SK-N-SH treated with all-trans-retinoic acid at 6 μM for 48 hours (cell line): ENCODE data around the gene ETFRF1.

Experiments used
- CREB5 ChIP-seq: fragments of 250-450 bp; sonication (Bioruptor Pico); IDR thresholded peaks from 2 replicates; pipeline ENCODE4 v1.5.1; 2020; ENCODE audit warnings: low read depth, mild to moderate bottlenecking, moderate library complexity
- CSRNP3 ChIP-seq: fragments of 250-450 bp; sonication (Bioruptor Pico); IDR thresholded peaks from 2 replicates; pipeline ENCODE4 v1.5.1; 2021; ENCODE audit warnings: mild to moderate bottlenecking, moderate library complexity
- GLIS3 ChIP-seq: fragments of 250-450 bp; sonication (Bioruptor Pico); IDR thresholded peaks from 2 replicates; pipeline ENCODE4 v1.5.0; 2020; ENCODE audit warnings: mild to moderate bottlenecking, moderate library complexity
- ISL1 ChIP-seq: fragments of 250-450 bp; sonication (Bioruptor Pico); IDR thresholded peaks from 2 replicates; pipeline ENCODE4 v2.1.2; 2022; ENCODE audit warnings: mild to moderate bottlenecking, moderate library complexity
- PATZ1 ChIP-seq: fragments of 250-450 bp; sonication (Bioruptor Pico); IDR thresholded peaks from 2 replicates; pipeline ENCODE4 v1.8.0; 2020; ENCODE audit warnings: mild to moderate bottlenecking, moderate library complexity, borderline replicate concordance
- TCF4 ChIP-seq: fragments of 250-450 bp; sonication (Bioruptor Pico); IDR thresholded peaks from 2 replicates; pipeline ENCODE4 v1.8.0; 2021; ENCODE audit warnings: mild to moderate bottlenecking, moderate library complexity, borderline replicate concordance
- TOX ChIP-seq: fragments of 250-450 bp; sonication (Bioruptor Pico); IDR thresholded peaks from 2 replicates; pipeline ENCODE4 v1.8.0; 2021; ENCODE audit warnings: mild to moderate bottlenecking, moderate library complexity, borderline replicate concordance
- ZFP3 ChIP-seq: fragments of 250-450 bp; sonication (Bioruptor Pico); IDR thresholded peaks from 2 replicates; pipeline ENCODE4 v1.5.0; 2020; ENCODE audit warnings: mild to moderate bottlenecking, moderate library complexity
- ZNF565 ChIP-seq: fragments of 450-650 bp; formaldehyde crosslinking; conservative IDR thresholded peaks from 2 replicates; pipeline ENCODE4 v1.5.0; 2020; ENCODE audit warnings: low read depth, mild to moderate bottlenecking, moderate library complexity

GRCh38 chr12:25194214-25194613 lies 823 bp upstream of the ETFRF1 start:
- TF ChIP-seq CSRNP3 (CRISPR knock-in tag) (peak; percentile 60; the same call in 1 of the 2 replicates), PATZ1 (CRISPR knock-in tag) (no peak), ISL1 (CRISPR knock-in tag) (peak; percentile 70), TOX (CRISPR knock-in tag) (no peak), TCF4 (CRISPR knock-in tag) (no peak; the same call in none of the 2 replicates), ZNF565 (CRISPR knock-in tag) (no peak), ZFP3 (CRISPR knock-in tag) (no peak), GLIS3 (CRISPR knock-in tag) (no peak), CREB5 (CRISPR knock-in tag) (no peak)
